ENCODE measurements around the gene MRTFA. TPM values are rescaled to one million over a fixed set of nuclear protein-coding genes. Genes with fewer than 3 reads are reported as not detected.

Gene MRTFA
- polyA plus RNA-seq, 2 donors = 10.7 to 16.5 TPM

DNA sequence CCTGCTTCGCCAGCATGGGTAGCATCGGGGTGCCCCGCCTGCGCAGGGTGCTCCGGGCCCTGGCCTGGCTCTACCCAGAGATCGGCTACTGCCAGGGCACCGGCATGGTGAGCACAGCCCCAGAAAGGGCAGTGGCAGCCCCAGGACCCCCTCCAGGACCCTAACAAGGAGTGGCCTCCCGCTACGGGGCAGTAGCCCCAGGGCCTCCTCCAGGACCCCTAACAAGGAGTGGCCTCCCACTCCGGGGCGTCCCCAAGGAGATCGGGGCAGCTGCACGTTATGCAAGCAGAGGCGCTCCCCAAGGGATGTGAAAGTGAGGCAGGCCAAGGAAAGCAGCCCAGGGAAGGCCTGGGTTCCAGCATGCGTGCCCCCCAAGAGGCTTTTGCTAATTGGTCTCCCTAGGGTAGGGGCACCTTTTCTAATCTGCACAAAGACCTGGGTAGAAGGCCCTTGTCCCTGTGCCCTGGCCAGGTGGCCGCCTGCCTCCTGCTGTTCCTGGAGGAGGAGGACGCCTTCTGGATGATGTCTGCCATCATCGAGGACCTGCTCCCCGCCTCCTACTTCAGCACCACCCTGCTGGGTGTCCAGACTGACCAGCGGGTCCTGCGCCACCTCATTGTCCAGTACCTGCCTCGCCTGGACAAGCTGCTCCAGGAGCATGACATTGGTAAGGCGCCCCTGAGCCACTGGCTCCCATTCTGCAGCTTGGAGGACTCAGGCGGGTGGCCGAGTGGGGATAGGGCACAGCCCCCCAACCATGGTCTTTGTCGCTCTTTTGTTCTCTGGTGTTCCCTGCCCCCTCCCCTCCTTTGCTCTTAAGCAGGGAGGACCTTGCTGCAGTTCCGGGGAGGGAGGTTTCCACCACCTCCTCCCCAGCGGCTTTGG lies 231.1 kb downstream of the MRTFA start:
- no peak overlapping the region for H3K27ac ChIP-seq (ENCODE audit: low read depth in 2 of 2, low read length in 1 of 2)
- H3K36me3 ChIP-seq (ENCODE audit: control insufficient read depth in 2 of 2, insufficient read depth in 2 of 2, low read length in 1 of 2) = peaks cover 50 to 55% of the 10 kb centered on the region in 2 donors
- H3K4me1 ChIP-seq (ENCODE audit: control insufficient read depth in 2 of 2, insufficient read depth in 2 of 2, low read length in 1 of 2) = peaks cover 3 to 4% of the 10 kb centered on the region in 2 donors
- H3K27me3 ChIP-seq (ENCODE audit: control insufficient read depth in 1 of 2, insufficient read depth in 2 of 2, low read length in 2 of 2) = no peaks in the 10 kb centered on the region
- no peak overlapping the region for H3K4me3 ChIP-seq (ENCODE audit: low read depth in 1 of 2, low read length in 2 of 2)
- H3K9me3 ChIP-seq (ENCODE audit: control insufficient read depth in 2 of 2, insufficient read depth in 1 of 2, low read depth in 1 of 2, low read length in 1 of 2) = no peaks in the 10 kb centered on the region
- 91 to 92% methylated on average over 28 of the region's 28 CpGs for WGBS, 2 donors

DNA sequence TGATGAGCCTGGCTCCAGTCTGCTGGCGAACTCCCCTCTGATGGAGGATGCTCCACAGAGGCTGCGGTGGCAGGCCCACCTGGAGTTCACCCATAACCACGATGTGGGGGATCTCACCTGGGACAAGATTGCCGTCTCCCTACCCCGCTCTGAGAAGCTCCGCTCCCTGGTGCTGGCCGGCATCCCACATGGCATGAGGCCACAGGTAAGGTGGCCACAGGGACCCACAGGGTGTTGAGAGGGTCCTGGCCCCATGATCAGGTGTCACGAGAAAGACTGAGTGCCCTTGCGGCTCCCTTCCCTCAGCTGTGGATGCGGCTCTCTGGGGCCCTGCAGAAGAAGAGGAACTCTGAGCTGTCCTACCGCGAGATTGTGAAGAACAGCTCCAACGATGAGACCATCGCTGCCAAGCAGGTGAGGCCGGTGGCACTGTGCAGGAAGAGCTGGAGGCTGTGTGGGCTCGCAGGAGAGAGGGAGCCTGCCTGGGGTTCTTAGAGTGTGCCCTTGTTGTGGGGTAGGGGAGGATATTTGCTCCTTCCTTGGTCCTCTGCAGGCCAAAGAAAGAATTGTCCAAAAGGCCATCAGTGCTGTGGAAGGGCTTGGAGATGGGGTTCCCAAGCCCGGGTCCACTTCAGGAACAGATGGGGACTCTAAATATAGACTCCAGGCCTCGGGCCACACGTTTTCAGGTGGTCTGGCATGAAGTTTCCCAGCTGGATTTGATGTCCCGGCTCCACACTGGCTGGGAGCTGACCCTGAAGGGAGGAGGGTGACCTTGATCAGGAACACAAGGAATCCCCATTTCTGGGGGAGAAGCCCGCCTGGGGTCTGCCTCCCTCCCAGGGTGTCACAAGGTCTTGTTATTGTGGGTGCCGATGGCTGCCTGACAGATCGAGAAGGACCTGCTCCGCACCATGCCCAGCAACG lies 232.0 kb downstream of the MRTFA start:
- H3K27ac ChIP-seq (ENCODE audit: low read depth in 2 of 2, low read length in 1 of 2) = no peak overlapping the region
- peaks cover 42 to 49% of the 10 kb centered on the region in 2 donors for H3K36me3 ChIP-seq (ENCODE audit: control insufficient read depth in 2 of 2, insufficient read depth in 2 of 2, low read length in 1 of 2)
- H3K4me1 ChIP-seq (ENCODE audit: control insufficient read depth in 2 of 2, insufficient read depth in 2 of 2, low read length in 1 of 2) = peaks cover 1 to 3% of the 10 kb centered on the region in 2 donors
- no peaks in the 10 kb centered on the region for H3K27me3 ChIP-seq (ENCODE audit: control insufficient read depth in 1 of 2, insufficient read depth in 2 of 2, low read length in 2 of 2)
- no peak overlapping the region for H3K4me3 ChIP-seq (ENCODE audit: low read depth in 1 of 2, low read length in 2 of 2)
- H3K9me3 ChIP-seq (ENCODE audit: control insufficient read depth in 2 of 2, insufficient read depth in 1 of 2, low read depth in 1 of 2, low read length in 1 of 2) = no peaks in the 10 kb centered on the region
- 87 to 88% methylated on average over 25 of the region's 25 CpGs for WGBS, 2 donors

DNA sequence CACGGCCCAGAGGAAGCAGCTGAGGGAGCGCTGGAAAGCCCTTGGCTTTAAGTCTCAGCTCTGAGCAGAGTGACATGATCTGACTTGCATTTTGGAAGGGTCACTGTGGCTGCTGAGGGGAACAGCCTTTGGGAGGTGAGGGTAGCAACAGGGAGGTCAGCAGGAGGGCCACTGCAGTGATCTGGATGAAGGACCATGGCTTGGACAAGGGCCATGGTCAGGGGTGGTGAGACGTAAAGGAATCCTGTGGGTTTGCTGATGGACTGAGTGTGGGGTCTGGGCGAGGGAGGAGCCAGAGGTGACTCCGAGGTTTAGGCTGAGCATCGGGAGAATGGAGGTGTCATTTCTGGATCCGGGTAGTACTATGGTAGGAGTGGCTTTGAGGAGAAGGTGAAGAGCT lies 232.9 kb downstream of the MRTFA start:
- H3K9me3 ChIP-seq (ENCODE audit: control insufficient read depth in 2 of 2, insufficient read depth in 1 of 2, low read depth in 1 of 2, low read length in 1 of 2) = no peaks in the 10 kb centered on the region
- 81 to 82% methylated on average over 7 of the region's 7 CpGs for WGBS, 2 donors
- no peak overlapping the region for H3K27ac ChIP-seq (ENCODE audit: low read depth in 2 of 2, low read length in 1 of 2)

DNA sequence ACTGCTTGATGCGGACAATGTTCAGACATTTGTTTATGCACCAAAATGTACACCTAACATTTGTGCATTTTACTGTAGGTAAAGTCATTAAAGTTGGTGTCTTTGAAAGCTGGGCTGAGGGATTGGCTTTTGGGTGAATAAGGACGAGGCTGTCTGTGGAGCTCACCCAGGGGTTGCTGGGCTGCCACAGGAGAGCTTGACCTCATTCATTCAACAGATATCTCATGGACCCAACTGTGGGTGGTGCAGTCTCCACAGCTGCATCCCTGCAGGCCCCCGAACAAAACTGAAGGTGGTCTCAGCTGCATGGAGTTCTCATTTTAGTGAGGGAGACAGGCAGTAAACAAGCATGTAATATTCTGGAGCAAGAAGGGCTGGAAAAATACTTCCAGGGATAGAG lies 233.4 kb downstream of the MRTFA start:
- no peak overlapping the region for H3K4me3 ChIP-seq (ENCODE audit: low read depth in 1 of 2, low read length in 2 of 2)

More for the DNA sequence above, 232.9 kb downstream of the MRTFA start:
- Histone ChIP-seq H3K4me3 (ENCODE audit: low read depth in 1 of 2, low read length in 2 of 2) (no peak overlapping the region), H3K4me1 (ENCODE audit: control insufficient read depth in 2 of 2, insufficient read depth in 2 of 2, low read length in 1 of 2) (peaks cover 3% of the 10 kb centered on the region in 2 donors), H3K36me3 (ENCODE audit: control insufficient read depth in 2 of 2, insufficient read depth in 2 of 2, low read length in 1 of 2) (peaks cover 40% of the 10 kb centered on the region in 2 donors), H3K27me3 (ENCODE audit: control insufficient read depth in 1 of 2, insufficient read depth in 2 of 2, low read length in 2 of 2) (no peaks in the 10 kb centered on the region)

DNA sequence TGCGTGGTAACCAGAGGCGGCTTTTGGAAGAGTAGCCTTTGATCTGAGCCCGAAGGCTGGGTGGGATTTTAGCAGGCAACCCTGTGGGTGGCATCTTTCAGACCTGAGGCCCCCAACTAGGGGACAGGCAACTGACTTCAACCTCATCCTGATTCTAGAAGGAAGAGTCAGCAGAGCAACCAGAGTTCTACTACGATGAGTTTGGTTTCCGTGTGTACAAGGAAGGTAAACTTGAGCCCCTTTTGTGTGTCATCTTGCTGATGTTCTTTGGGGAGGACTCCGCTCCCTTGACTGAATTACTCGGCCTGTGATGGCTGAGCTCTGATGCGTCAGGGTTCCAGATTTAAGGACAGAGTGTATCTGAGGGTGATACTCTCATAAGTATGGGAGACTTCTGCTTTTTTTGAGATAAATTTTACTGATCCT lies 234.5 kb downstream of the MRTFA start:
- WGBS, 2 donors = 88 to 89% methylated on average over 8 of the region's 8 CpGs
- Histone ChIP-seq H3K4me1 (ENCODE audit: control insufficient read depth in 2 of 2, insufficient read depth in 2 of 2, low read length in 1 of 2) (peaks cover 3 to 9% of the 10 kb centered on the region in 2 donors), H3K4me3 (ENCODE audit: low read depth in 1 of 2, low read length in 2 of 2) (no peak overlapping the region), H3K9me3 (ENCODE audit: control insufficient read depth in 2 of 2, insufficient read depth in 1 of 2, low read depth in 1 of 2, low read length in 1 of 2) (no peaks in the 10 kb centered on the region), H3K36me3 (ENCODE audit: control insufficient read depth in 2 of 2, insufficient read depth in 2 of 2, low read length in 1 of 2) (peaks cover 26 to 35% of the 10 kb centered on the region in 2 donors), H3K27ac (ENCODE audit: low read depth in 2 of 2, low read length in 1 of 2) (no peak overlapping the region), H3K27me3 (ENCODE audit: control insufficient read depth in 1 of 2, insufficient read depth in 2 of 2, low read length in 2 of 2) (no peaks in the 10 kb centered on the region)

More for the DNA sequence above, 233.4 kb downstream of the MRTFA start:
- WGBS, 2 donors = 88 to 94% methylated on average over 3 of the region's 3 CpGs
- Histone ChIP-seq H3K36me3 (ENCODE audit: control insufficient read depth in 2 of 2, insufficient read depth in 2 of 2, low read length in 1 of 2) (peaks cover 37% of the 10 kb centered on the region in 2 donors), H3K27ac (ENCODE audit: low read depth in 2 of 2, low read length in 1 of 2) (no peak overlapping the region), H3K9me3 (ENCODE audit: control insufficient read depth in 2 of 2, insufficient read depth in 1 of 2, low read depth in 1 of 2, low read length in 1 of 2) (no peaks in the 10 kb centered on the region), H3K27me3 (ENCODE audit: control insufficient read depth in 1 of 2, insufficient read depth in 2 of 2, low read length in 2 of 2) (no peaks in the 10 kb centered on the region), H3K4me1 (ENCODE audit: control insufficient read depth in 2 of 2, insufficient read depth in 2 of 2, low read length in 1 of 2) (peaks cover 3 to 5% of the 10 kb centered on the region in 2 donors)

DNA sequence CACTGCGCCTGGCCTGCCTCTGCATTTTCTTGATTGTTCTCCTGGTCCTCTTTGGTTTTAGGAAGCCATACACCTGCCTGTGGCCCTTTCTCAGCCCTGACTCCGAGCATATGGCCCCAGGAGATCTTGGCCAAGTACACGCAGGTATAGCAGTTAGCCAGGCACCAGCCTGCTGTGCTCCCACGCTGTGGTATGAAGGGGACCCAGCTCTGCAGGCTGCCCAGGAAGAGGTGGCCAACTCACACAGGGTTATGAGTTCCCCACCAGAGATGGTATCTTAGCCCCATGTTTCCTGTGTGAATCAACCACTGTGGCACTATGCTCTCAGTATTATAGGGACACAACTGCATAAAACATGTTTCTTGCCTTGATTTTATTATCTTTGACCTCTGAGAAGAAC lies 235.0 kb downstream of the MRTFA start:
- H3K27me3 ChIP-seq (ENCODE audit: control insufficient read depth in 1 of 2, insufficient read depth in 2 of 2, low read length in 2 of 2) = no peaks in the 10 kb centered on the region
- no peaks in the 10 kb centered on the region for H3K9me3 ChIP-seq (ENCODE audit: control insufficient read depth in 2 of 2, insufficient read depth in 1 of 2, low read depth in 1 of 2, low read length in 1 of 2)
- no peak overlapping the region for H3K4me3 ChIP-seq (ENCODE audit: low read depth in 1 of 2, low read length in 2 of 2)
- no peak overlapping the region for H3K27ac ChIP-seq (ENCODE audit: low read depth in 2 of 2, low read length in 1 of 2)
- WGBS, 2 donors = 73 to 90% methylated on average over 4 of the region's 4 CpGs
- peaks cover 22 to 31% of the 10 kb centered on the region in 2 donors for H3K36me3 ChIP-seq (ENCODE audit: control insufficient read depth in 2 of 2, insufficient read depth in 2 of 2, low read length in 1 of 2)
- peaks cover 3 to 9% of the 10 kb centered on the region in 2 donors for H3K4me1 ChIP-seq (ENCODE audit: control insufficient read depth in 2 of 2, insufficient read depth in 2 of 2, low read length in 1 of 2)

DNA sequence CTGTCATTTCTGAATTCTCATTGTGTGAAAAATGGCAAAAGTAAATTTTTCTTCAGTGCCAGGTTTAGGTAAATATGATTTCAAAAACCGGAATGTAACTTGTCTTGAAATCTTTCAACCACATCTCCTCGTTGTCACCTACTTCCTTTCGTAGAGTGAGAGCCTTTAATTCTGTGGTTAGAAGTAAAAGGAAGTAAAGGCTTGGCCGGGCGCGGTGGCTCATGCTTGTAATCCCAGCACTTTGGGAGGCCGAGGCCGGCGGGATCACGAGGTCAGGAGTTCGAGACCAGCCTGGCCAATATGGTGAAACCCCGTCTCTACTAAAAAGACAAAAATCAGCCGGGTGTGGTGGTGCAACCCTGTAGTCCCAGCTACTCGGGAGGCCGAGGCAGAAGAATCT lies 236.4 kb downstream of the MRTFA start:
- H3K9me3 ChIP-seq (ENCODE audit: control insufficient read depth in 2 of 2, insufficient read depth in 1 of 2, low read depth in 1 of 2, low read length in 1 of 2) = no peaks in the 10 kb centered on the region
- no peak overlapping the region for H3K27ac ChIP-seq (ENCODE audit: low read depth in 2 of 2, low read length in 1 of 2)
- peaks cover 3 to 9% of the 10 kb centered on the region in 2 donors for H3K4me1 ChIP-seq (ENCODE audit: control insufficient read depth in 2 of 2, insufficient read depth in 2 of 2, low read length in 1 of 2)
- no peak overlapping the region for H3K4me3 ChIP-seq (ENCODE audit: low read depth in 1 of 2, low read length in 2 of 2)
- WGBS, 2 donors = 66 to 75% methylated on average over 15 of the region's 15 CpGs
- peaks cover 8 to 18% of the 10 kb centered on the region in 2 donors for H3K36me3 ChIP-seq (ENCODE audit: control insufficient read depth in 2 of 2, insufficient read depth in 2 of 2, low read length in 1 of 2)
- no peaks in the 10 kb centered on the region for H3K27me3 ChIP-seq (ENCODE audit: control insufficient read depth in 1 of 2, insufficient read depth in 2 of 2, low read length in 2 of 2)

DNA sequence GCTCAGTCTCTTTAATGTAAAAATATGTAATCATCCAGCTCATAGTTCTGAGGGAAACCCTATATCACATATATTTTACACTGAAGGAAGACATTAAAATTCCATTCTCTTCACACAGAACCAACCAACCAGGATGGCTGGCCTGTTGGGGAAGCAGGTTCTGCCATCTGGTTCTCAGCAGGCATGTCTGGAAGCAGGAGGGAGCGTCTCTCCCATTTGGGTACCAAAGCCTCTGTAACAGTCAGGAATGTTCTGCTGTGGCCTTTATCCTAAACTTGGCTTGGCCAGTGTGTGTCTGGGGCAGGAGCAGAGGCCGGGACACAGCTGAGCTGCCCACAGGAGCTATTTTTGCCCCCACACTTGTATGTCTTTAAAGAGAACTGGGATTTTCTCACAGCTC lies 236.9 kb downstream of the MRTFA start:
- WGBS, 2 donors = 83 to 87% methylated on average over 2 of the region's 2 CpGs
- Histone ChIP-seq H3K9me3 (ENCODE audit: control insufficient read depth in 2 of 2, insufficient read depth in 1 of 2, low read depth in 1 of 2, low read length in 1 of 2) (no peaks in the 10 kb centered on the region), H3K27me3 (ENCODE audit: control insufficient read depth in 1 of 2, insufficient read depth in 2 of 2, low read length in 2 of 2) (no peaks in the 10 kb centered on the region), H3K36me3 (ENCODE audit: control insufficient read depth in 2 of 2, insufficient read depth in 2 of 2, low read length in 1 of 2) (peaks cover 6 to 16% of the 10 kb centered on the region in 2 donors), H3K27ac (ENCODE audit: low read depth in 2 of 2, low read length in 1 of 2) (peak overlapping the region in 1 of 2 donors; percentile 48), H3K4me3 (ENCODE audit: low read depth in 1 of 2, low read length in 2 of 2) (no peak overlapping the region), H3K4me1 (ENCODE audit: control insufficient read depth in 2 of 2, insufficient read depth in 2 of 2, low read length in 1 of 2) (peaks cover 3 to 9% of the 10 kb centered on the region in 2 donors)

DNA sequence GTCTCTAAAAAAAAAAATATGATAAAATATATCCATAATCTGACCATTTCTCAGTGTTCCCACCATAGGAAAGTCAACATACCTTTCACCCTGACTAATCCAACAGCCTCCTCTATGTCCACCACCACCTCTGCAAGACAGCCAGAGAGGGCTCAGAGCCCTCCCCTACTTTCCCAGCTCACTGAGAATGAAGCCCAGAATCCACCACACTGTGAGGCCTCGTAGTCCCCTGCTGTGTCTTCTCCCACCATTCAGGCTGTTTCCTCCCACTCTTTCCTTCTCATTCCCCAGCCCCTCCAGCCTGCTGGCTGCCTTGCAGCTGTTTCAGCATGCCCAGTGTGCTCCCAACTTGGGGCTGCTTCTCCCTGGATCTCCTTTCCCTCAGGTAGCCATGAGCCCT lies 239.1 kb downstream of the MRTFA start:
- H3K27me3 ChIP-seq (ENCODE audit: control insufficient read depth in 1 of 2, insufficient read depth in 2 of 2, low read length in 2 of 2) = no peaks in the 10 kb centered on the region
- H3K36me3 ChIP-seq (ENCODE audit: control insufficient read depth in 2 of 2, insufficient read depth in 2 of 2, low read length in 1 of 2) = peaks cover 6 to 10% of the 10 kb centered on the region in 2 donors
- no peaks in the 10 kb centered on the region for H3K9me3 ChIP-seq (ENCODE audit: control insufficient read depth in 2 of 2, insufficient read depth in 1 of 2, low read depth in 1 of 2, low read length in 1 of 2)
- no peak overlapping the region for H3K4me3 ChIP-seq (ENCODE audit: low read depth in 1 of 2, low read length in 2 of 2)
- peak overlapping the region; percentile 74 to 87 for H3K27ac ChIP-seq (ENCODE audit: low read depth in 2 of 2, low read length in 1 of 2)
- 54 to 58% methylated on average over 1 of the region's 1 CpG for WGBS, 2 donors
- H3K4me1 ChIP-seq (ENCODE audit: control insufficient read depth in 2 of 2, insufficient read depth in 2 of 2, low read length in 1 of 2) = peaks cover 0 to 9% of the 10 kb centered on the region in 2 donors

All from esophagus (tissue), 2 donors.